Activated T-cell treated with anti-CD3 and anti-CD28 coated beads, Interleukin-2, amount 50 U/mL, for 48 hours (primary cell): ENCODE data around the gene LDLRAP1.

ENCODE experiments used
- DNase-seq, 2 experiments: peaks; one replicate each; pipeline ENCODE4 v3.0.0-alpha.2; 2020

The LDLRAP1 gene, protein sequence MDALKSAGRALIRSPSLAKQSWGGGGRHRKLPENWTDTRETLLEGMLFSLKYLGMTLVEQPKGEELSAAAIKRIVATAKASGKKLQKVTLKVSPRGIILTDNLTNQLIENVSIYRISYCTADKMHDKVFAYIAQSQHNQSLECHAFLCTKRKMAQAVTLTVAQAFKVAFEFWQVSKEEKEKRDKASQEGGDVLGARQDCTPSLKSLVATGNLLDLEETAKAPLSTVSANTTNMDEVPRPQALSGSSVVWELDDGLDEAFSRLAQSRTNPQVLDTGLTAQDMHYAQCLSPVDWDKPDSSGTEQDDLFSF

DNA sequence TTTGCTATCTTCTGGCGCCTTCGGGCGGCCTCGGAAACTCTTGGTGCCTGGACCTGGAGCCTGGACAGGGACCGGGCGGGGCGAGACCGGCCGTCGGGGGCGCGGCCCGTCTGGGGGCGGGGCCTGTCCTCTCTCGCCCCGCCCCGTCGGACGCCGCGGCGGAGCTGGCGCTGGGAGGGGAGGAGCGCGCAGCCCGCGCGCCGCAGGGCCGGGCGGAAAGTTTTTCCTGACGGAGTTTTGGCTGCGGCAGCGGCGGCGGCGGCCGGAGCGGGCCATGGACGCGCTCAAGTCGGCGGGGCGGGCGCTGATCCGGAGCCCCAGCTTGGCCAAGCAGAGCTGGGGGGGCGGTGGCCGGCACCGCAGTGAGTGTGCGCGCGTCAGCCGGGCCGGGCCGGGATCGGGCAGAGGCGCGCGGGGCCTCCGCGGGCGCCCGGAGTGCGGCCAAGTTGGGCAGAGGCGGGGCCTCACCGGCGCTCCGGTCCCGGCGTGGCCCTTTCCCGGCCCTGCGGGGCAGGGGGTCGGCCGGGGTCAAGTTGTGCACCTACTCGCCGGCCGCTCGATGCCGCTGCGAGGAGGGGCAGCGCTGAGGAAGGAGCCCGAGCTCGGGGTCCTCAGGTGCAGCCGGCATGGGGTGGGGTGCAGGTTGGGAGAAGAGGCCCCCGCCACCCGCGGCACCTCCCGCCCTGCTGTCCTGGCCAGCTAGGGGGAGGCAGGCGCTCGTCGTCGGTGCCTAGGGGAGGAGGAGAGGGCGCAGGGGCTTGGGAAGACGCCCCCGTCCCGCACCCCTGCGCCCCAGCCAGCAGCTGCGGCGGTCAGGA is at the start of gene LDLRAP1:
TSS of gene LDLRAP1 (plus strand) at position 182 of the 818 bp plus-strand sequence. CDS start at position 275, 93 bp downstream.
- DNase-seq, result peak; percentile 74 to 82

DNA sequence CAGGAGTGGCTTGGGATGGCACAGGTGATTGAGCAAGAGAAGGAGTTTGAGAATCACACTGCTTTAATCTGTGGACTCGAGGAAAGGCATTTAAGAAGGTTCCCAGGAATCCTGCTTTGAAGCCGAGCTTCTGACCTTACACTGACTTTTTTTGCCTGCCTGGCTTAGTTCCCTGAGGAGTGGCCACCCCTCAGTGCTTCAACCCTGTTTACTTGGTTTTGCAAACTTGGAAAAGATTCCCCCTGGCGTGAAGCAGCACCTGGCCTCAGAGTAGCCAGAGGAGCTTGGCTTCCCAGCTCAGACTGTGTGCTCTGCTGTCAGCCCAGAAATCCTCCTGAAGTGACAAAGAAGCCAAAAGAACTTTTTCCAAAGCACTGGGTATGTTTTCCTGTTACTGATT is 48.5 kb upstream of the LDLRAP1 start:
- no peak for DNase-seq

DNA sequence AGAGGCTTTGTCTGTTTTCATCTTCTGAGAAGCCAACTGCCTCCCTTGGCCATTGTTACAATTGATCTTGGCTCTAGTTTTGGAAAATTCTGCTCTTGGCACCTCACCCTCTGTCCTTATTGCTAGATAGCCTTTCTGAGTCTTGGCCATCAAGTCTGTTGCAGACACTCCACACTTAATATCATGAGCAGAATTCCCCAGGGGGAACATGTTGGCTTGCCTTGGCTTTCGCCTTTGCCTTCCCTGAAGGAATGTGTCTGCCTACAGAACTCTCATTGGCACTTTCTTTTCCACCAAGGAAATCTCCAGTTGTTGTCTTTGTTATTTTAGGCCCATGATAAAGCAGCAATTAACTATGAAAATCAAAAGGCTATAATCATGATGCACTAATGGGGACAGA is 42.7 kb upstream of the LDLRAP1 start:
- no peak for DNase-seq

DNA sequence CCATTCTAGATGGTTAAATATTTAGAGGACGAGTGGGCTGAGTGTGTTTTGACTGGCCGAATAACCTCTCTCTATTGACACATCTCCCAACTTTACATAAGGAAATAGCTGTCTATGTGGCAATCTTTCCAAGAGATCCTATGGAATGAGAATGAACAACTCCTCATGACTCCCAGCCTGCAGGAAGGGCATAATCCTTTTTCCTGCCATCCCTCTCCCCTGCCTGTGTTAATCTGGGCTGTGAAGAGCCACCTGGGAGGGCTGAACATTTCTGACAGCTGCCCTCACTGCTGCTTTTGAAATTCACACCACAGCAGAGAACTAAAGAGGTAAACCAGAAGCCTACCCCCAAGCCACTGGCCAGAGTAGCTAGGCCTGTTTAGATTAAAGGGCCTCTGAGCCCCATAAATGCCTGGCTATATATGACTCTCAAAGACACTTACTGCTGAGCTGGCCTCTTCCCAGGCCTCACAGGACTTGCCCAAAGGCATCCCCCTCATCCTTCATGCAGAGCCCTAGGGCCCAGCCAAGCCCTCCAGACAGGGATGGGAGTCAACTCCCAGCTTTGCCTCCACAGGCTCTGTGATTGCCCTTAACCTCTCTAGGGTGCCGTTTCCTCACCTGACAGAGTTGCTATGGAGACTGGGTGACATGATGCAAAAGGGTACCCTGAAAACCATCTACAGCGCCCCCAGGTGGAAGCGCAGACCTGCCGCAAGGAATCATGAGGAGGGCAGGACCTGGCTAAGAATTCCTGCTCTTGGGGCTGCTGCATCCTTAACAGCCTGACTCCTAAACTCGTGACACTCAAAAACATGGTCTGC is 42.0 kb upstream of the LDLRAP1 start:
- DNase-seq, result peak; percentile 43 to 44

DNA sequence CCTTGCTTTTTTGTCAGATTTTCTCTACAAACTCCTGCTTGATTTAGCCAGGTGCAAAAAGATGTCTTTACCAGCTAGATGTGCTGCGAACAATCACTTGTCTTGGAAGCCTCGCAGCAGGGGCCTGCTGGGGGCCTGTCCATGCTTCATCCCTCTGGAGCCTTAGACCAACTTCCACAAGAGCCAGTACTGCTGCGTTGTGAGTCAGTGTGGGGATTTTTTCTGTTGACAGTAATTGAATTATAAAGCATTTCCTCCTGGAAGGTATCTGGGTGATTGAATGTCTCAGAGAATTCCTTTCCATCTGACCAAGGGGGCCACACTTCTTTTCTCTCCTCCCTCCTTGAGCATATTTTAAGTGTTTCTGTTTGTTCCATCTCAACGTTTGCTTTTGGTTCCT is 40.4 kb upstream of the LDLRAP1 start:
- no peak for DNase-seq

DNA sequence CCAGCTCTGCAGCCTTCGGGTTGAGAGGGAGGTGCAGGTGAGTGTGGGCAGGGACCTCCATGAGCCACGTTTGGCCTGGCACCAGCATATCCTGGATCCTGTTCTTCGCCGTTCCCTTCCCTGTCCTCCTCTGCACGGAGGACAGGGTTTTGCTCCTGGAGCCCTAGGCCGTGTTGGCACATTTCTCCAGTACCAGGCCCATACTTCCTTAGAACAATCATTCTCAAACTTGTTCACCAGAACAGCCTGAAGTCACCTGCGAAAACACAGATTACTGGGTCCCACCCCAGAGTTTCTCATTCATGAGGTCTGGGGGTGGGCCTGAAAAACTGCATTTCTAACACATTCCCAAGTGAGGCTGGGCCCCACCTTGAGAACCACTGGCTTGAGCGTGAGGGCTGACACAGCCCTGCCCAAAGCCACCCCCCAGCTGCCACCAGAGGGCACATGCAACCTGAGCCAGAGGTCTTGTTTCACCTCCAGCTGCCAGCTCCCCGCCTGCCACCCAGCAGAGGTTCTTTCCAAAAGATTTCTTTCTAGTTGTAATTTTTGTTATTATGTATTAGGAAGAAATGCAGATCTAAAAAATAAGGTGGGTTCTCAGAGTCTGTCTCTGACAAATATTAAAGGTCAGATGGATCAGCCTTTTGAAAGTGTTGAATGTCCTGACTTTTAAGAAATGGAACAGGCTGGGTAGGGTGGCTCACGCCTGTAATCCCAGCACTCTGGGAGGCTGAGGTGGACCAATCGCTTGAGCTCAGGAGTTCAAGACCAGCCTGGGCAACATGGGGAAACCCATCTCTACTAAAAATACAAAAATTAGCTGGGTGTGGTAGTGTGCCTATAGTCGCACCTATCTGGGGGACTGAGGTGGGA is 39.6 kb upstream of the LDLRAP1 start:
- peak; percentile 71 to 74 for DNase-seq

DNA sequence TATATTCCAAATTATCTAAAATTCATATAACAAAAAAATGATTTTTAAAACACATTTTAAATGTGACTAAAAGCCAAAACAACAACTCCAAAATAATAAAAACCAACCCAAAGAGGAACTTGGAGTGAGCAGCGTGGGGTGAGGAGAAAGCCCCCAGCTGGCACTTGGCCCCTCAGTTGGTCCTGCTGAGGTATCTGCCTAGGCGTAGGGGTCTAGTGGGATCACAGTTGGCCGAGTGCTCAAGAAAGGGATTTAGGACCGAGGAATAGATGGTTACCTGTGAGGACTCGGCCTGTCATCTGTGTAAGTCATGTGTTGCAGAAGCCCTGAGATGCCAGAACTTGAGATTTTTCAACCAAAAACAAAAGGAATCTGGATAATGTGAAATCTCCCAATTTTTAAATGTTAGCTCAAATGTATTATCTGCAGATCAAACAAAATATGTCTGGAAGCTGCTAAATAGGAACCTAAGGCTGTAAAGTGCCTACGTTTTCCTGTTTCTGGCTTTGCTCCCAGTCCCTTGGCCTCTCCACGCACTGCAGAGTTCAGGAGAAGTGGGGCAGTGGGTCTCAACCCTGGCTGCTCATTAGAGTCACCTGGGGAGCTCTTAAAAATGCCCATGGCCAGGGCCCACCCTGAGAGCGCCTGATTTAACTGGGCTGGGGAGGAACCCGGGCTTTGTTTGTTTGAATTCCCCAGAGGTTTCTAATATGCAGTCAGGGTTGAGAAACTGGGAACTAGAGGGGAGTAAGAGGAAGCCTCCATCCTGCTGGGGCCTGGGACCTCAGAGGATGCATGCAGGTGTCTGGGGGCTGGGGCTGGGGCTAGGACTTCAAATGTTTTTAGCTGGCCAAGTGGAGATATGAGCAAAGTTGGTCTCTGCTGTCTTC is 38.5 kb upstream of the LDLRAP1 start:
- DNase-seq, result peak in 1 of 2 experiments; percentile 11

DNA sequence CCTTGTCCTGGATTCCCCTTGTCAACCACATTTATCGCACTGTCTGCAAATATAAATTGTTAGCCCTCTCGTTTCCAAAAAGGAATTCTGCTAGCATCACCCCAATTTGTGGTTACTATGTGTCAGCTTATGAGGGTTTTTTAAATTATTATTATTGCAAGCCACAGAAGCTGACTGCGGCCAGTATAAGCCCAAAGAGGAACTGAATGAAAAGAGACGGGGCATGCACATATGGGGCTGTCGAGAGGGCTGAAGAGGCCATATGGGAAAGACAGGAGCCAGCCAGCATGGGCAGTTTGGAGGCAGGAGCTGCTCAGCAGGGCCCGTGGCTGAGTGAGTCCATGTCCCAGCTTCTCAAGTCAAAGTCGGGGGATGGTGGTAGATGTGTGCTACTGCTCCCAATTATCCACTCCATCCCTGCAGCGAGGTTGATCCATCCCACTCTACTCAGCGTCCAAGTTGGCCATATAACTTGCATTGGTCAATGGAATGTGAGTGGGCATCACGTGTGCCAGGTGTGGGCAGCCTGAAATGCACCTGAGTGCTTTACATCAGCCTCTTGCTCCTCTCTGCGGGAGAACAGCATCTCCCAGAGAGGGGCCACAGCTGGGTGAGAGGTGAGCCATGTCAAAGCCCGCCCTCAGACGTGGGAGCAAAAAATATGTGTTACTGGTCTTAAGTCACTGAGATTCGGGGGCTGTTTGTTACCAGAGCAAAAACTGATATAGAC is 37.6 kb upstream of the LDLRAP1 start:
- DNase-seq, result peak in 1 of 2 experiments; percentile 15

DNA sequence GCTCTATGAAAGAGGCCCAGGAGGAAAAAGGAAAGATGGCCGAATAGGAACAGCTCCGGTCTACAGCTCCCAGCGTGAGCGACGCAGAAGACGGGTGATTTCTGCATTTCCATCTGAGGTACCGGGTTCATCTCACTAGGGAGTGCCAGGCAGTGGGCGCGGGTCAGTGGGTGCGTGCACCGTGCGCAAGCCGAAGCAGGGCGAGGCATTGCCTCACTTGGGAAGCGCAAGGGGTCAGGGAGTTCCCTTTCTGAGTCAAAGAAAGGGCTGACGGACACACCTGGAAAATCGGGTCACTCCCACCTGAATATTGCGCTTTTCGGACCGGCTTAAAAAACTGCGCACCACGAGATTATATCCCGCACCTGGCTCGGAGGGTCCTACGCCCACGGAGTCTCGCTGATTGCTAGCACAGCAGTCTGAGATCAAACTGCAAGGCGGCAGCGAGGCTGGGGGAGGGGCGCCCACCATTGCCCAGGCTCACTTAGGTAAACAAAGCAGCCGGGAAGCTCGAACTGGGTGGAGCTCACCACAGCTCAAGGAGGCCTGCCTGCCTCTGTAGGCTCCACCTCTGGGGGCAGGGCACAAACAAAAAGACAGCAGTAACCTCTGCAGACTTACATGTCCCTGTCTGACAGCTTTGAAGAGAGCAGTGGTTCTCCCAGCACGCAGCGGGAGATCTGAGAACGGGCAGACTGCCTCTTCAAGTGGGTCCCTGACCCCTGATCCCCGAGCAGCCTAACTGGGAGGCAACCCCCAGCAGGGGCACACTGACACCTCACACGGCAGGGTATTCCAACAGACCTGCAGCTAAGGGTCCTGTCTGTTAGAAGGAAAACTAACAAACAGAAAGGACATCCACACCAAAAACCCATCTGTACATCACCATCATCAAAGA is 36.6 kb upstream of the LDLRAP1 start:
- DNase-seq, result peak; percentile 21 to 23

DNA sequence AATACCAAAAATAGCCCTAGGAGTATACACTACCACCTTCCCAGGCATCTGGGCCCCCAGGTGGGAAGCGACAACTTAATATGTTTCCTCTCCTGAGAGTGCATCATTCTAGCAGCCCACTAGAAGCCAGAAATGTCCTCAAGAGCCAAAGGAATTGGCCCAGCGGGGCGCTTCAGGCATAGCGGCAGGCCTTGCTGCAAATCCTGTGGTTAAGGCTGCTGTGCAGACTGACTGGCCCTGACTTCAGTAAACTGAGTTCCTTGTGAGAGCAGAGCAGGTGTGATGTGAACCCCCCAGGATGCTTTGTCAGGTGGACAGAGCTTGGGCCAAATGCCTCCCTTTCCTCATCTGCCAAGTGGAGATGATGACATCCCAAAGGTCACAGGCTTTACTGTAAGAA is 29.7 kb upstream of the LDLRAP1 start:
- no peak for DNase-seq

DNA sequence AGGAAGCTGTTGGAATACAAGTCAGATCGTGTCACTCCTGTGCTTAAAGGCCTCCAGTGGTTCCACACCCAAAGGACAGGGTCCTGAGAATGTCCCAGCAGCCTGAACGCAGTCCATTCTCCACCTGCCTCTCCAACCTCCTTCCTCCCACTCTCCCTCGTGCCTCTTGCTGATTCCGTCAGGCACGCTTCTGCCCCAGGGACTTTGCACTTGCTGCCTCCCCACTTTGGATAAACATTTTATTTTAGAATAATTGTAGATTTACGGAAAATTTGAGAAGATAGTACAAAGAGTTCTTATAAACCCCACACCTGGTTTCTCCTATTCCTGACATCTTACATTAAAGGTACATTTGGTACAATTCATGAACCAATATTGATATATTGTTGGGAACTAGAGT is 28.4 kb upstream of the LDLRAP1 start:
- DNase-seq, result no peak

DNA sequence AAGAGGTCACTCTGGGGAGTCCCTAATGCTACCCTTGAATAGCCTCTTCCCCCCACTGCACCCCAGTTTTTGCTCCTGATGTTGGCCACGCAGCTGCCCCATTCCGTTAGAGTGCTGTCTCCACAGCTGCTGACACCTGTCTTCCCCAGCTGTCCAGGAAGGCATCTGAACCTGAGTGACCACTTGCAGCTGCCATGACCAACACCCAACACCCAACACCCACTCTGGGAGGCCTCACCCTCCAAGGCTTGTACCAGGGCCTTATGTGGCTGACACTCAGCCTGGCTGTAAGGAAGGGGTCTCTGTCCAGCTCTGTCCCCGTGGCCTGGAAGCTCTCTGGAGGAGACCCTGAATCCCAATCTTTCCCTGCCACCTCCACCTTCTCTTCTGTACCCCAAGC is 26.7 kb upstream of the LDLRAP1 start:
- no peak for DNase-seq

DNA sequence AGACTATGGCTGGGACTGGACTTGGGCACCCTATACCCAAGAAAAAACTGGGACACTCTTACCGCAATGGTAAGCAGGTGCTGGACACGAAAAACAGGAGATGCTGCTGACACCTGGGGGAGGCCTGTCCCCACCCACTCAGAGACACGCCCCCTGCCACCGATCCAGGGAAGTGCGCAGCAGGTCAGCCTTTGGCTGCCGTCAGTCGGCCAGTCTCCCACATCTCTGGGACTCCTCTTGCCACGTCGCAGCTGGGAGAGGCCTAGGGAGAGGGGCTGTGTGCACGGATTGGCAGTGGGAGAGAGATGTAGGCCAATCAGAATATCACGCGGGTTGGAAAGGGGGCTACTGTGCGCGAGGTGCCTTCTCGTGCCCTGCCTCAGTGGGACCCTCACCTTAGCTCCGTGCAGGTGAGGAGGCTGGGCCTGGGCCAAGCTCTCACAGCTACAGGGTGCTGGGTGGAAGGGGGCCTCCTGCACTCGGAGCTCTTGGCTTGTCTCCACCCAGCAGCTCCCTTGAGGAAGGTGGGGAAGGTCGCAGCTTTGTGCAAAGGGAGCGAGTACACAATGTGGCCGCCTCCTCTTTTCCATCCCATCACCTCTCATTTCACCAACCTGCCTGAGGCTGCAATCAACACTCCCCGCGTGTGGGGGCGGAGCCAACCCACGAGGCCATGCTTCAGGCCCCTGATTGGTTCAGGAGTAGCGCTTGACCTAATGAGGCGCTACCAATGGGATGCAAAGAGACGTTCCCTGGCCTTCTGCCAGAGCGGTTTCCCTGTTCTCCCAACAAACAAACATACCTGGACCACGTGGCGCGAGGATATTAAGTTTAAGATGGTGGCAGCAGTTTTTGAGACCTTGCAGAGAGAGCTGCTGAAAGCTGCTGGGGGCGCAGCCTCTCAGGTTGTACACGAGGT is 25.7 kb upstream of the LDLRAP1 start:
- DNase-seq, result no peak

DNA sequence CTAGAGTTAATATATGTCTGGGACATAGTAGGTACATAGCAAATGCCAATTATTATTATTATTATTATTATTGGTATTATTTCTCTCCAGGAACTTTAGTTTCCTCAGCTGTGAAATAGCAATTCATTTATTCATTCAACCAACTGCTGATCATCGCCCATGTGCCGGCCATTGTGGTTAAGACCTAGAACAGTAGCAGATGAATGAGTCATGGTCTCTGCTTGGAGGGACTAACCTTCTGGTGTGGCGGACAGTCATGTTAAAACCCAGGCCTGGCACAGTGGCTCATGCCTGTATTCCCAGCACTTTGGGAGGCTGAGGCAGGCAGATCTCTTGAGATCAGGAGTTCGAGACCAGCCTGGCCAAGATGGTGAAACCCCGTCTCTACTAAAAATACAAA is 23.8 kb upstream of the LDLRAP1 start:
- no peak for DNase-seq

DNA sequence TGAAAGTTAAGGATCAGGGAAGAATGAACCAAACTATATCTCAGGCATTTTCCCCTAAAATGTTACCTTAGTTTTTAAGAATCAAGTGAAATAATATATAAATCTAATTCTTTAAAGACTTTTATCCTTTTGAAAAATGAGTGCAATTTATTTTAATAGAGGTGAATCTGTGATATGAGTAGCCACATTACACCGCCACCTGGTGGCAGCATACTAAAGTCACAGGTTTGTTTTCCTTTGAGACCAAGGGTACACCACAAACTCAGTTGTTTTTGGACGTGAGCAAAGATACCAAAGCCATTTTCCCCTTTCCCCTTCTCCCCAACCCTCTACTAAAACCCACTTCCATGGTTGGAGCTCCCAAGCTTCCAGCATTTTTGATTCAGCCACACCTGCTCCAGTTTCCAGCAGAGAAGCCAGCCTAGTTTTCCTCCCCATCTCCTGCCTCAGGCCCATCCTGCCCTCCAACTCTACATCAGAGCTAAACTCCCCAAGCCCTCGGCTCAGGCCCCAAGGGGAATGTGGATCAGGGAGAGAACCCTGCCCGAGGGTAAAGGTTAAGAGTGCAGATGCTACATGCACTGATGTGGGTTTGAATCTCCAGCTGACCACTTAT is 22.9 kb upstream of the LDLRAP1 start:
- DNase-seq, result peak; percentile 74 to 77

DNA sequence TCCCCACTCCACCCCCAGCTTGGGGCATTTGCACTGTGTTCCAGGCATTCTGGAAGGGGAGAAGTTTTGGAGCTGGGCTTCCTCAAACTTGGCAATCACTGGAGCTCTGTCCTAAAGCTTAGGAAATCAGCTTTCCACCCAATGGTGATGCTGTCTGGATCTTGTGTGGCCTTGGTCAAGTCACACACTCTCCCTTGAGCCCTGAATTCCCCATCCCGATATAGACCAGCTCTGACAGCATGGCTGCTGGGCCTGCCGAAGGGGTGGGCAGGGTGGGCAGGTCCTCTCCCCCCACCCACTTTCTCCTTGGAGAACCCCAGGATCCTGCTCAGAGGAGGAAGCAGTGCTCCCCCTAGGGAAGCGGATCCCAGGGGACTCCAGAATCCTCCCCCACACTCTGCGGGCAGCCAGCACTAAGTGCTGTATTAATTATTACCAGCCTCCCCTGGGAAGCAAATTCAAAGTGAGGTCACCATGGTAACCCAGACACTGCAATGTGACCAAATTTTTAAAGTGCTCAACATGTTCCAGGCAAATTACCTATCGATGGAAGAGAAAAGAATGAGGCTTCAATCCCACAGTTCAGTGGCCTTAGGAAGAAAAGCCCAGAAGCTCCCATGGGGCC is 21.3 kb upstream of the LDLRAP1 start:
- no peak for DNase-seq

DNA sequence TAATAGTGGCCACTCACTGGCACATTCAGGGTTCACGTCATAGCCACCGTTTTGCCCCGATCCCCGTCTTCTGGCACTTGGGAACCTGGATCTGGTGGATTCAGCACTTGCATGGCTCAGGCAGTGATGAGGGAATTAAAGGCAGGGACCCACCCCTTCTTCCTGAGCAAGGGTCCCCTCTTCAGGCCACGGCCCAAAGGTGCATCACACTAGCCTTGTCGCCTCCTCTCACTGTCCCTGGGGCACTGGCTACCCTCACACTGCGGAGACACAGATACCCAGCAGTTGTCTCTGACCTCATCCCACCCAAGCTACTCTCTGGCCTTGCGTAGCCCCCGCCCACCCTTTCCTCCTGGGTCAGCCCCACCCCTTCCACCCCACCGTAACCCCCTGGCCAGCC is 19.9 kb upstream of the LDLRAP1 start:
- no peak for DNase-seq
